Stomach (tissue), 4 donors: ENCODE measurements around the gene UCN2.

Experiments
- CTCF ChIP-seq, 7 experiments: fragments of 450-650 bp in 4 of 7; fragments of 200-600 bp in 3 of 7; sonication (generic) in 3 of 7; IDR thresholded peaks; one replicate each; pipeline ENCODE4 v1.5.1; 2016 to 2019; ENCODE audit warnings: antibody characterized with exemption in 7 of 7, control low read depth in 2 of 7, mild to moderate bottlenecking in 1 of 7
- EP300 ChIP-seq: sonication (generic); formaldehyde crosslinking; IDR thresholded peaks from one replicate; pipeline ENCODE4 v1.6.1; 2017; ENCODE audit warnings: antibody characterized with exemption
- POLR2A ChIP-seq, 4 donors: fragments of 450-650 bp; IDR thresholded peaks; one replicate each; pipeline ENCODE4 v1.6.1; 2016; ENCODE audit warnings: antibody characterized with exemption in 4 of 4, control low read depth in 2 of 4, mild to moderate bottlenecking in 1 of 4, moderate library complexity in 1 of 4
- POLR2AphosphoS5 ChIP-seq, 3 donors: sonication (generic); formaldehyde crosslinking; IDR thresholded peaks; one replicate each; pipeline ENCODE4 v1.6.1; 2016; ENCODE audit warnings: antibody characterized with exemption in 3 of 3

GRCh38 chr3:48528754-48529153, 34.8 kb downstream of the UCN2 start:
- TF ChIP-seq POLR2A (IDR thresholded peaks at IDR 0.05) (no peak), CTCF (IDR thresholded peaks at IDR 0.05) (no peak), POLR2AphosphoS5 (IDR thresholded peaks at IDR 0.05) (no peak), EP300 (no peak)
